H1 (cell line): ENCODE measurements around the gene HAGH. TPM values are rescaled to one million over a fixed set of nuclear protein-coding genes. Genes with fewer than 3 reads are reported as not detected.
A peak's percentile ranks its signal among the peaks of the same experiment; 100 is the strongest.

Experiments used
- BACH1 ChIP-seq: IDR thresholded peaks from 2 replicates; pipeline ENCODE4 v1.6.1; 2012; ENCODE audit warnings: low read length, improper control_type of control experiment
- BCL11A ChIP-seq, 2 experiments: IDR thresholded peaks; one replicate each; pipeline ENCODE4 v1.6.1; 2011; ENCODE audit warnings: low read depth in 2 of 2, low read length in 2 of 2, mild to moderate bottlenecking in 2 of 2
- BRCA1 ChIP-seq: IDR thresholded peaks from 2 replicates; pipeline ENCODE4 v1.6.1; 2012; ENCODE audit warnings: low read depth, low read length, improper control_type of control experiment
- CBX5 ChIP-seq: fragments of 300-800, 300-1000 bp; sonication (generic); IDR thresholded peaks from 2 replicates; pipeline ENCODE4 v1.7.1; 2016; ENCODE audit warnings: antibody characterized with exemption, low read length, low read depth
- CREB1 ChIP-seq: IDR thresholded peaks from 2 replicates; pipeline ENCODE4 v1.6.1; 2012; ENCODE audit warnings: inconsistent platforms
- CTBP2 ChIP-seq: IDR thresholded peaks from 2 replicates; pipeline ENCODE4 v1.7.0; 2011; ENCODE audit warnings: borderline replicate concordance, mild to moderate bottlenecking, moderate library complexity, mixed read lengths, low read length; ENCODE audit not compliant: insufficient read depth, insufficient read length
- EP300 ChIP-seq, 2 experiments: IDR thresholded peaks; 1 replicate in 1 of 2; 2 replicates in 1 of 2; pipeline ENCODE4 v1.6.1; 2011 to 2012; ENCODE audit warnings: low read depth in 2 of 2, low read length in 2 of 2, mild to moderate bottlenecking in 2 of 2, borderline replicate concordance in 1 of 2, inconsistent platforms in 1 of 2, moderate library complexity in 1 of 2
- EZH2 ChIP-seq: fragments of 200-600 bp; sonication (generic); IDR thresholded peaks from 2 replicates; pipeline ENCODE4 v1.7.1; 2012; ENCODE audit warnings: low read depth, mild to moderate bottlenecking, moderate library complexity, low read length, inconsistent platforms; ENCODE audit not compliant: severe bottlenecking
- GABPA ChIP-seq: IDR thresholded peaks from 2 replicates; pipeline ENCODE4 v1.6.1; 2011; ENCODE audit warnings: mild to moderate bottlenecking, low read length, moderate library complexity, borderline replicate concordance; ENCODE audit not compliant: insufficient read depth
- HDAC6 ChIP-seq: IDR thresholded peaks from one replicate; pipeline ENCODE4 v1.7.1; 2012; ENCODE audit warnings: low read depth, mild to moderate bottlenecking, inconsistent platforms, low read length, moderate library complexity
- POLR2A ChIP-seq, 2 experiments: IDR thresholded peaks; 1 replicate in 1 of 2; 2 replicates in 1 of 2; pipeline ENCODE4 v1.6.1; 2011; ENCODE audit warnings: low read depth in 2 of 2, low read length in 2 of 2, mild to moderate bottlenecking in 2 of 2; ENCODE audit errors: control extremely low read depth in 1 of 2
- POU5F1 ChIP-seq: IDR thresholded peaks from 2 replicates; pipeline ENCODE4 v1.6.1; 2011; ENCODE audit warnings: low read depth, mild to moderate bottlenecking, low read length, moderate library complexity
- RNF2 ChIP-seq: fragments of 200-900, 300-1000 bp; sonication (generic); IDR thresholded peaks from 2 replicates; pipeline ENCODE4 v1.7.1; 2016; ENCODE audit warnings: borderline replicate concordance, low read depth, mild to moderate bottlenecking, antibody characterized with exemption, low read length; ENCODE audit not compliant: poor library complexity, severe bottlenecking; ENCODE audit errors: missing control alignments
- RXRA ChIP-seq: IDR thresholded peaks from 2 replicates; pipeline ENCODE4 v1.6.1; 2011; ENCODE audit warnings: low read depth, mild to moderate bottlenecking, low read length, moderate library complexity; ENCODE audit not compliant: insufficient read depth
- SIRT6 ChIP-seq: IDR thresholded peaks from one replicate; pipeline ENCODE4 v1.7.1; 2012; ENCODE audit warnings: low read length, inconsistent platforms
- SIX5 ChIP-seq: IDR thresholded peaks from 2 replicates; pipeline ENCODE4 v1.6.1; 2011; ENCODE audit warnings: mild to moderate bottlenecking, low read depth, low read length
- SP2 ChIP-seq: IDR thresholded peaks from 2 replicates; pipeline ENCODE4 v1.6.1; 2012; ENCODE audit warnings: mild to moderate bottlenecking, low read length, inconsistent platforms
- SP4 ChIP-seq: IDR thresholded peaks from 2 replicates; pipeline ENCODE4 v1.6.1; 2012; ENCODE audit warnings: low read length, inconsistent platforms
- SRF ChIP-seq: IDR thresholded peaks from 2 replicates; pipeline ENCODE4 v1.6.1; 2011; ENCODE audit warnings: mild to moderate bottlenecking, low read depth, low read length, moderate library complexity
- SUZ12 ChIP-seq: fragments of 200-600 bp; sonication (generic); IDR thresholded peaks from 2 replicates; pipeline ENCODE4 v1.6.1; 2012; ENCODE audit warnings: mild to moderate bottlenecking, inconsistent platforms, low read length, moderate library complexity, mixed read lengths
- TAF7 ChIP-seq: optimal IDR thresholded peaks from 2 replicates; pipeline ENCODE3; 2011; ENCODE audit warnings: low read depth, mild to moderate bottlenecking, inconsistent platforms, low read length, moderate library complexity, borderline replicate concordance
- TBP ChIP-seq: IDR thresholded peaks from 2 replicates; pipeline ENCODE4 v1.6.1; 2011; ENCODE audit warnings: low read depth, low read length, improper control_type of control experiment
- TCF12 ChIP-seq: IDR thresholded peaks from 2 replicates; pipeline ENCODE4 v1.6.1; 2011; ENCODE audit warnings: low read depth, mild to moderate bottlenecking, low read length
- TEAD4 ChIP-seq: IDR thresholded peaks from 2 replicates; pipeline ENCODE4 v1.6.1; 2012; ENCODE audit warnings: low read depth, low read length, inconsistent platforms, mixed read lengths
- ZNF274 ChIP-seq: IDR thresholded peaks from 2 replicates; pipeline ENCODE4 v1.7.0; 2012; ENCODE audit warnings: low read length, borderline replicate concordance; ENCODE audit errors: extremely low read depth
- polyA plus RNA-seq, 7 experiments: library from polyadenylated mRNA; depleted of rRNA in 3 of 7; stranded (reverse) in 5 of 7; unstranded in 2 of 7; fragments of >200 nt in 5 of 7; fragments of 200-250 nt in 2 of 7; gene quantifications; 1 replicate in 5 of 7; 2 replicates in 1 of 7; 4 replicates in 1 of 7; pipeline versions ENCODE4 v1.2.1 to v1.2.3, GENCODE V29; 2011 to 2013; ENCODE audit warnings: missing spikeins in 2 of 7, mixed read lengths in 2 of 7
- total RNA-seq: library from RNA; stranded (reverse); fragmentation: NEBNext Ultra II Directional; extraction: Animal tissue kit (Norgen Biotek cat#: 25700); gene quantifications from 2 replicates; pipeline ENCODE4 v1.2.1, GENCODE V29; 2021
- TF ChIP-seq, protein P1 (sequence below): IDR thresholded peaks from 2 replicates; pipeline ENCODE4 v1.6.1; 2012; ENCODE audit warnings: inconsistent platforms

Gene HAGH
- total and polyA plus RNA-seq, 2 of the 8 experiments (the other 6 are each of a cell fraction or from before 2014, with no cell fraction given): 28.7 to 40.6 TPM

DNA sequence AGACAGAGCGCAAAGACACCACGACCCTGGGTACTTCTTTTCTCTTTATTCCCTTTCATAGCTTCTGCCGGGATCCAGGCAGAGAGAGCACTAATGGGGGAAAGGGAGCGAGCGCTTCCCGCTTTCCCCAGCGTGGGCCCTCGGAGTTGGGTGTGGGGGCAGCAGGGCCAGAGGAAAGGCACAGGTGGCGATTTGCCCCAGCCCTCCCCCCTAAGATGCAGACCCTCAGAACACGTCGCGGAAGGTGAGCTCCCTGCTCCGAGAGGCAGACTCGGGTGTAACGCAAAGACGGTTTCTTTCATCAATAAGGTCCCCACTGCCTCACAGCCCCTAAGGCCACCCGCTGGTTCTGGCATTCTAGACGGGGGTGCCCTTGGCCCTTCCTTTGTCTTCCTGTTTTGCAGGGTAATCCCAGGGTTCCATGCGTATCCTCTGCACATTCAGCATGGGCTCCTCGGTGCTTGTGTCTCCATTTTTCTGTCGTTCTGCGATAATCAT is 54.7 kb downstream of the HAGH start (continued):
- no peak for TF ChIP-seq RXRA
- TF ChIP-seq TCF12: no peak
- TF ChIP-seq, protein P1, sequence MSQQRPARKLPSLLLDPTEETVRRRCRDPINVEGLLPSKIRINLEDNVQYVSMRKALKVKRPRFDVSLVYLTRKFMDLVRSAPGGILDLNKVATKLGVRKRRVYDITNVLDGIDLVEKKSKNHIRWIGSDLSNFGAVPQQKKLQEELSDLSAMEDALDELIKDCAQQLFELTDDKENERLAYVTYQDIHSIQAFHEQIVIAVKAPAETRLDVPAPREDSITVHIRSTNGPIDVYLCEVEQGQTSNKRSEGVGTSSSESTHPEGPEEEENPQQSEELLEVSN: no peak
- no peak for TF ChIP-seq CTBP2
- TF ChIP-seq HDAC6: no peak
- TF ChIP-seq BCL11A (IDR thresholded peaks at IDR 0.05; ENCODE audit: low read depth in 2 of 2, low read length in 2 of 2): no peak
- TF ChIP-seq BACH1: no peak
- no peak for TF ChIP-seq SIX5
- TF ChIP-seq TAF7: no peak
- TF ChIP-seq CREB1: 0 out of 2 replicates have a peak, but pooled peaks have one; percentile 1
- no peak for TF ChIP-seq SUZ12
- no peak for TF ChIP-seq EZH2
- no peak for TF ChIP-seq EP300 (IDR thresholded peaks at IDR 0.05; ENCODE audit: borderline replicate concordance in 1 of 2, low read depth in 2 of 2, low read length in 2 of 2)
- TF ChIP-seq GABPA: no peak
- no peak for TF ChIP-seq SP4
- no peak for TF ChIP-seq SRF
- no peak for TF ChIP-seq ZNF274
- no peak for TF ChIP-seq RNF2
- TF ChIP-seq BRCA1: no peak
- 0 out of 2 replicates have a peak, but pooled peaks have one; percentile 57 for TF ChIP-seq TEAD4
- TF ChIP-seq SIRT6: no peak
- no peak for TF ChIP-seq POU5F1
- TF ChIP-seq CBX5: no peak
- TF ChIP-seq SP2: no peak
- TF ChIP-seq POLR2A (IDR thresholded peaks at IDR 0.05; ENCODE audit: control extremely low read depth in 1 of 2, low read depth in 2 of 2, low read length in 2 of 2): no peak; a peak in 2 of 3 replicates
- peak; percentile 17; the same call in 1 of the 2 replicates for TF ChIP-seq TBP
